Putamen (tissue), 1 donor: ENCODE data around the gene VCL.
"Not testable (repeated sequence)": the region's sequence is repeated elsewhere in the genome, so short reads cannot be mapped to it uniquely, and the experiment has no call there.

ENCODE experiments used
- DNase-seq: peaks from one replicate; pipeline ENCODE4 v3.0.0-alpha.2; 2016; ENCODE audit warnings: low spot score

The VCL gene

GRCh38 chr10:74040200-74041126, 42.5 kb downstream of the VCL start:
- DNase-seq: no peak

GRCh38 chr10:74044419-74044818, 46.5 kb downstream of the VCL start:
- no peak for DNase-seq

GRCh38 chr10:74047304-74047703, 49.4 kb downstream of the VCL start:
- DNase-seq: no peak

GRCh38 chr10:74047871-74048270, 50.0 kb downstream of the VCL start:
- no peak for DNase-seq

GRCh38 chr10:74048433-74048832, 50.5 kb downstream of the VCL start:
- DNase-seq: no peak

GRCh38 chr10:74049955-74050354, 52.0 kb downstream of the VCL start:
- DNase-seq: no peak

- no peak for DNase-seq
Measured at GRCh38 chr10:74050653-74051052, 52.7 kb downstream of the VCL start.

GRCh38 chr10:74051736-74052342, 53.9 kb downstream of the VCL start:
- no peak for DNase-seq

- DNase-seq: no peak
Measured at GRCh38 chr10:74052994-74053393, 55.1 kb downstream of the VCL start.

GRCh38 chr10:74055383-74056049, 57.6 kb downstream of the VCL start:
- no peak for DNase-seq

- DNase-seq: no peak
Measured at GRCh38 chr10:74056050-74056818, 58.3 kb downstream of the VCL start.

GRCh38 chr10:74058071-74058470, 60.2 kb downstream of the VCL start:
- no peak for DNase-seq

- DNase-seq: no peak
Measured at GRCh38 chr10:74058658-74059057, 60.7 kb downstream of the VCL start.

- DNase-seq: no peak
Measured at GRCh38 chr10:74061104-74061503, 63.2 kb downstream of the VCL start.

- DNase-seq: not testable (repeated sequence)
Measured at GRCh38 chr10:74061978-74062377, 64.1 kb downstream of the VCL start.

- DNase-seq: no peak
Measured at GRCh38 chr10:74063256-74063655, 65.3 kb downstream of the VCL start.

- no peak for DNase-seq
Measured at GRCh38 chr10:74067373-74068352, 69.7 kb downstream of the VCL start.

- DNase-seq: no peak
Measured at GRCh38 chr10:74071157-74071556, 73.2 kb downstream of the VCL start.

GRCh38 chr10:74072503-74072902, 74.6 kb downstream of the VCL start:
- no peak for DNase-seq

- no peak for DNase-seq
Measured at GRCh38 chr10:74075906-74076305, 78.0 kb downstream of the VCL start.

- no peak for DNase-seq
Measured at GRCh38 chr10:74076961-74077360, 79.0 kb downstream of the VCL start.
